ENCODE measurements around the gene NUAK2.

GRCh38 chr1:205294175-205294917, 27.2 kb downstream of the NUAK2 start:
- TF ChIP-seq CTCF (IDR thresholded peaks at IDR 0.05) (no peak), POLR2A (IDR thresholded peaks at IDR 0.05) (no peak)

Measured in uterus (tissue), 2 donors.